Activated gamma-delta T cell treated with anti-CD3 and anti-CD28 coated beads, Interleukin-2, amount 50 U/mL, for 16 hours (primary cell): Measurements from ENCODE around the gene ST3GAL5.
"Not testable (repeated sequence)": the region's sequence is repeated elsewhere in the genome, so short reads cannot be mapped to it uniquely, and the experiment has no call there.

ENCODE experiments used
- DNase-seq: peaks from one replicate; pipeline ENCODE4 v3.0.0-alpha.2; 2020; ENCODE audit warnings: low read depth

The ST3GAL5 gene

DNA sequence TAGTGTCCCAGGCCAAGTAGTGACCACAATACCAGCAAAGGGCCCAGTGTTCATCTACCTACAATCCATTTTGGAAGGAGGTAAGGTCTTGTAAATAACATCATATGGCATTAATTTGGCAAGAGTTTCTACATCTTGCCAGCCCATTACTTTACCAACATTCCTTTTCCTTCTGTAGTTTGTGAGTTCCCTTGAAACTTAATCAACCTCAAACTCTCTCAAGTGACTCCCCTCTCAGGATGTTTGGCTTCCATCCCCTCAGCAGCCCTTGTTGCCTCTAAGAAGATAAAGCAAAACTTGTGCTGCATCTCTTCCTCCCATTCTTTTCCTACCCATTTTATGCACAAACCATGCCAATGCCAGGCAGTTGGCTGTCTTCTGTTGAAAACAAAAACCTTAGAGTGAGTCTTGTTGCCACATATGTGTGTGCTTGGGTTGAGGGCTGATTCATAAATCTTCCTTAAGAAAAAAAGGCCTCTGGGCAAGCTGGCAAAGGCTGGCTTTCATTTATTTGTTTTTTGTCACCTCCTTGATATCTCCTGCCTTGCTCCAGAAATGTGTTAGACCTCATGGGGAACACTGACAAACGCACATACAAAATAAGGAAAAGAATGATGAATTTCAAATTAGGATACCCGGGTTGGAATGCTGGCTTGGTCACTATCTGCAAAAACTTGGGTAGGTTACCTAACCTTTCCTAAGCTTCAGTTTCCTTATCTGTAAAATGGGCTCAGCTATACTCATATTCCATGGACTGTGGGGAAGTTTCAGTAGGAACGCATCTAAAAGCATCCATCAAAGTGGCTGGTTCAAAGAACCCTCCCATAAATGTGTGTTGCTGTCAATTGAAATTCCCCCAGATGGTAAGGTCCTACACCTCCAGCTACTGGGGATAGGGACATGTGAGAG is 29.4 kb upstream of the ST3GAL5 start:
- DNase-seq, result no peak

DNA sequence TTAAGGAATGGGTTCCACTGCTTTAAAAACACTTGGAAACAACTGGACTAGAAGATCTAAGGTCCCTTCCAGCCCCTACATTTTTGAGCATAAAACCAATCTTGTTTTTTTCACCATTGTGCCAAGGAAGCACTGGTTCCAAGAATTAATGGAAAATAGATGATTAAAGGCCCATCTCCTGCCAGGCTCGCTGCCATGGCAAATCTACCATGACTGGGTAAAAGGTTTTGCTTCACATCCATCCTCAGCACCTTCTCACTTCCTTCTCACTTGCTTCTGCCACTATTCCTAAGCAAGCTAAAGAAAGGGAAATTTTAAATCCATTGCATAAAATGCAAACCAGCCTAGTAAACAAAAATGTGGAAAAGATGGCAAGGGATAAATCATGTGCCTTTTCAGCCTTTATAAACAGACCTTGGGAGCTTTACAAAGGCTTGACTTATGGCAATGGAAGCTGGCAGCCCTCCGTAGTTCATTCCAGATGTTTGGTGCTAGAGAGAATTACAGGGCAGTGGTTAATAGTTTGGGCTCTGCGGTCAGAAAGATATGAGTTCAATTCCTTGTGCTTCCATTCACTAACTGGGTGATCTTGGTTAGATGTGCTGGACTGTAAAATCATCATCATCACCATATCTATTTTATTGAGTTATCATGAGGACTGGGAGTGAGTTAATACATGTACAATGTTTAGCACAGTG is 27.0 kb upstream of the ST3GAL5 start:
- DNase-seq, result no peak

DNA sequence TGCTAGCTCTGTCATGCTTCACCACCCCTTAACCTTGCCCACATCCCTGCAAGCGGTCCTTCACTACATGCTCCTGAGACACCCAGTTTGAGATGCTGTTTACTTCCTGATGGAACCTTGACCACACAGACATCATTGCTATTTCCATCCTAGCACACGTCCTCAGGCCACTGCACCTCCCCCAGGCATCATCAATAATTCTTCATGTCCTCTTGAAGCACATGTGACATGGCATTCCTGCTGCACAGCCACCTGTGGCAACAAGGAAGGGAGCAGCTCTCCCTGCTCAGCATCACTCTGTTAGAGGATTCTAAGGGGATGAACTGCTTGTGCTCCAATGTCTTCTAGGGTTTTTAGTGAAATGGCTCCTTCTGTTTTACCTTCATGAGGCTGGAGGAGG is 26.1 kb upstream of the ST3GAL5 start:
- no peak for DNase-seq

DNA sequence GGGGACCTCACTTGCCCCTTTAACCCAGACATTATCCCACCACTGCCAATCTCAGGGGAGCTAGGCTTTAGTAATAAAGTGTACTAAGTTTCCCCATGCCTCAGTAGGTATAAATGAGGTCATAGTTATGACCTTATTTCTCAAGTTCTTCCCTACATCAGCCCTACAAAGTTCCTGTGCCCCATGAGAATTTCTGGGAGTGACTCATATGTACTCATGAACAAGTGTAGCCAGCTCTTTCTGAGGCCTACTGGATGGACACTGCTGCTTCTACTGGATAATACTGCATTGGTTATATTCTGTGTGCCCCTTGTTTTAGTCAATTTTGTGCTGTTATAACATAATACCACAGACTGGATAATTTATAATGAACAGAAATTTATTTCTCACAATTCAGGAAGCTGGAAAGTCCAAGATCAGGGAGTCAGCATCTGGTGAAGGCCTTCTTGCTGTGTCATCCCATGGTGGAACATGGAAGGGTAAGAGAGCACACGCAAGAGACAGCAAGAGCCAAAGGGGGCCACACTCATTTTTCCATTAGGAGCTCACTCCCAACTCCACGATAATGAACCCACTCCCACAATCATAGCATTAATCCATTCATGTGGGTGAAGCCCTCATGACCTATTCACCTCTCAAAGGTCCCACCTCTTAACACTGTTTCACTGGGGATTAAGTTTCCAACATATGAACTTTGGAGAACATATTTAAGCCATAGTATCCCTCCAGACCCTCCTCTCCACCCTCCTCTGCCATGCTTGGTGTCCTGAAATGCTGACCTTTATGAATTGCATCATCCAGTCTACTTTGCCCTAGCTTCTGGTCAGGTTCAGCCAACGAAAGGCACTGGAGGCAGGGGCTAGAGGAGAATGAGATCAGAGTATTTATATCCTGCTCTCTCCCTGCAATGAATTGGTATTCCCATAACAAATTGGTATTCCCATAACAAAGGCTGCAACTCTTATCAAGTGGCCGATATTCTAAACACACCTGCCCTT is 25.4 kb upstream of the ST3GAL5 start:
- no peak for DNase-seq

DNA sequence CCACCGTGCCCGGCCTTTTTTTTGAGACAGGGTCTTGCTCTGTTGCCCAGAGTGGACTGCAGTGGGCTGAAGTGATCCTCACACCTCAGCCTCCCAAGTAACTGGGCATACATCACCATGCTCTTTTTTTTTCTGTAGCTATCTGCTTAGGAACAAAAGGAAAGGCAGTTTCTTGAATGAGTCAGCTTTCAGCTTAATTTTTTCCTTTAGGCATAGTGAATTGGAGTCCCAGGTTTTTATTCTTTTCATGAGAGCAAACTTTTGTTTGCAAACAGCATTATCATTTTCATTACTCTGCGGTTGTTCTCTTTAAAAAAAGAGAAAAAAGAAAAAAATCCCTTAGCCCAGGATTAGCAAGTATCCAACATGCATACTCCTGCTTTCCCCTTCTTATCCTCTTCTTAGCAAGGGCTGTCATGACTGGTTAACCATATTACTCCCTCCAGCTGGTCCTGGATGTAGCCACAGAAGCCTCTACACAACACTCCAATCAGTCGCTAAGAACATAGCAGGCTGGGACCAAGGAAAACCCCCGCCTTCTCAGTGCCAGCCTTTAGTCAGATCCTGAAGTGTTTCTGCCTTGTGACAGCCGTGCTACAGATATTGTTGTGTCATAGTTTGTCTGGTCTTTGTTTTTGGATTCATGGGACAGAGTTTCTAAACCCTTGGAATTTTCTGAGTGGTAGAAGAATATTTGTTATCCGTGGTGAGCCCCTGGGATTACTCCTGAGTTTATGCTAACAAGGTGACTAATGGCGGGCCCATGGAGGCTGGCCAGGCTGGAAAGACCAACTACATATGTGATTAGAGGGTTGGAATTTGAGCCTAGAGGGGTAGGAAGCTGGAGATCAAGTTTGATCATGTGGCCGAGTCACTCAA is 23.3 kb upstream of the ST3GAL5 start:
- DNase-seq, result no peak

DNA sequence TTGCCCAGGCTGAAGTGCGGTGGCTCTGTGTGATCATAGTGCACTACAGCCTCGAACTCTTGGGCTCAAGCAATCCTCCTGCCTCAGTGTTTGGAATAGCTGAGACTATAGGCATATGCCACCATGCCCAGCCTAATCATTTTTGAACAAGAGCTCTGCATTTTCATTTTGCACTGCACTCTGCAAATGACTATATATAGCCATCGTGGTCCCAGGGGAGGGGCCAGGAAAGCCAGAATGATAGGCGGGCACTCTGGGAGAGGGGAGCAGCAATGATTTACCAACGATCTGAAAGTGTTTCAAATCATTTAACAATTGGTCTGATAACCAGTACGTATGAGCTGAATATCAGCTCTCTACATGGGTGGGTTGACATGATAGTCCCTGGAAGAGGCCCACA is 22.3 kb upstream of the ST3GAL5 start:
- DNase-seq, result no peak

DNA sequence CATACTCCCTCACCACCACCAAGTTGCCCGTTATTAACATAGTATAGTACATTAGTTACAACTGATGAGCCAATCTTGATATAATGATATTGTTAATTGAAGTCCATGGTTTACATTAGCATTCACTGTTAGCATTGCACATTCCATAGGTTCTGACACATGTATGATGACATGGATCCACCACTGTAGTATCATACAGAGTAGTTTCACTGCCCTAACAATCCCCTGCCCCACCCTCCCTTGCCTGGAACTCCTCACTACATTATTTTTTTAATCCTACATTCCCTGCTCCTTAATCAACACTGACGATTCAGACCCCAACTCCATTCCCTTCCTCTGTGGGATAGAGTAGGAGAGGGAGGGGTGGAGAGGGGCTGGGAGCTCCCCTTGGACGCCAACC is 20.2 kb upstream of the ST3GAL5 start:
- no peak for DNase-seq

DNA sequence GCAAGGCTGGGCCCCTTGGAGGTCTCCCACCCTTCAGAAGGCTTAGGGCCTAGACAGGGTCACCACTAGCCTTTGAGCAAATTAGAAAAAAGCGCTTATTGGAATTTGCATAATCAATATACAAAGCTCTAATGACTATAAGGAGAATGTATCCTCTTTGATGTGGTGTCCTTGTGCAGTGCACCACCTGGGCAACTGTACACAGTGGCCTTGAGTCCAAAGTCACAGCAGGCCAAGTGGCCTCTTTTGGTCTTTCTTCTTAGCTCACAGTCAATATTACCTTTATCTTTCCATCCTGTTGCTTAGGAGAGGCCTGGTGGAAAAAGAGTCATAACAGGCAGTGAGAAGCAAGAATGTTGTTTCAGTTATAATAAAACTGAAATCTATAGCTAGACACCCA is 19.7 kb upstream of the ST3GAL5 start:
- no peak for DNase-seq

DNA sequence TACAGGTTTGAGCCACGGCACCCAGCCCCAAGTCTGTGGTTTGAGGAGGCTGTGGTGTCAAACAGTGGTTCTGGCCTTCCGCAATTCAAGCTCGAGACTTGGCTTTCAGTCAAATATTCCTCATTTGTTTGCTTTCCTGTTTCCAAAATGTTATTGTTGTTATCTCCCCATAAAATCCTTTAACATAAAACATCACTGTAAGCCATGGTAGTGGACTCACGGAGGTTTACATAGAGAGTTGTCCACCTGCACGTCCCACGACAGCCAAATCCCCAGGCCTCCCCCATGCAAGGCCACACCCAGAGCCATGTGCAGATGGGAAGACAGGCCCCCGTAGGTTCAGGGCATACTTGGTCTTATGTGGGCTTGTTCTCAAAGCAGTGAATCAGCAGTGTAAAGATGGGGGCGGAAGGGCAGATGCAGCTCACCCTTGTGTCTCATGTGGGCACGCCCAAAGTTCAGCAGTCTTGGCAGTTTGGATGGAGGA is 18.9 kb upstream of the ST3GAL5 start:
- DNase-seq, result no peak

DNA sequence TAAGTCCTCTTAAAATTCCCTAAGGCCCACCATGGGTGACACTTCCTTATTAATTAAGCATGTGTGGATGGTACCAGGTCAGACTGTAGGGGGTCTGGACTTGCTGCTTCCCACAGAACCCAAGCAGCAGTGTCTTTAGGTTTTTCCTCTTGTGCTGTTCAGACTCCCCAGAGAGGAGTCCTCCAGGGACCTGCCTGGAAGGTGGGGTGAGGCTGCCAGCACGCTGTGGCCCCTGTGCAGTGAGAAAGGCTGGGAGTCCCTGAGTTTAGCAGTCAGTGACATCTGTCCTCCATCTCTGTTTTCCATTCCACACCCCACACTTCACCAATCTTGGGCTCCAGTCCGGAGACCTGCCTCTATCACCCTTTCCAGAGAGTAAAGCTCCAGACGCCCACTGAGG is 18.0 kb upstream of the ST3GAL5 start:
- DNase-seq, result no peak

DNA sequence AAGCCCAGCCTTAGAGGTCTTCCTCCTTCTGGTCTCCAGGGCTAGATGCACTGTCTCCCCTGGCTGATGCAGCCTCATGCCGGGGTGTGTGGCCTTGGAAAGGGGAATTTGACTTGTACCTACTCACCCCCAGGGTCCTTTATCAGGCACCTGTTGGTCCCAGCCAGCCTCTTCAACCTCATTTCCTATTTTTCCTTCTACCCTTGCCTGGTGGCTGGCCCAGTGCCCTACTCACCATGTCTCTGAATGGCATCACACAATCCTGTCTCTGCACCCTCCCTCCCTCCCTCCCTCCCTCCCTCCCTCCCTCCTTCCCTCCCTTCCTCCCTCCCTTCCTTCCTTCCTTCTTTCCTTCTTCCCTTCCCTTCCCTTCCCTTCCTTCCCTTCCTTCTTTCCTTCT is 17.1 kb upstream of the ST3GAL5 start:
- DNase-seq, result no peak

DNA sequence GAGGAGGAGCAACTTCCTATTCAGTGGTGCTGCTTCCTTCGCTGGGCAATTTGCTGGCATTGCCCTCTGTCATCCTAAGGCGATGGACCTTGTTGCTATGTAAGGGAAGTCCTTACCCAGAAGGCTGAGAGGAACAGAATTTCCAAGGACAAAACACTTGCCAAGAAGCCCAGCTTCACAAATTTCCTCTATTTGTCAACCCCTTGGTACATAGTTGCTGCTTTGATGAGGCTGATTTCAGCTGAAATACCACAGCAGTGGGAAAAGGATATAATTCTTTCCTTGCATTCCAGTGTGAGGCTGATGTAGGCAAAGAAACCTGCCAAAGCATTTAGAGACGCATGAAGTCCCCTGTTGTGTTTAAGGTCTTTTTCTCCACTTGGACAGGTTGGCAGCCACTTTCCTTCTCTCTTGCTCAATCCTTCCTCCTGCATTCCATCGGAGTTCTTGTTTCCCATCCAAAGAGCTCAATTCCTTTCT is 16.4 kb upstream of the ST3GAL5 start:
- DNase-seq, result no peak

DNA sequence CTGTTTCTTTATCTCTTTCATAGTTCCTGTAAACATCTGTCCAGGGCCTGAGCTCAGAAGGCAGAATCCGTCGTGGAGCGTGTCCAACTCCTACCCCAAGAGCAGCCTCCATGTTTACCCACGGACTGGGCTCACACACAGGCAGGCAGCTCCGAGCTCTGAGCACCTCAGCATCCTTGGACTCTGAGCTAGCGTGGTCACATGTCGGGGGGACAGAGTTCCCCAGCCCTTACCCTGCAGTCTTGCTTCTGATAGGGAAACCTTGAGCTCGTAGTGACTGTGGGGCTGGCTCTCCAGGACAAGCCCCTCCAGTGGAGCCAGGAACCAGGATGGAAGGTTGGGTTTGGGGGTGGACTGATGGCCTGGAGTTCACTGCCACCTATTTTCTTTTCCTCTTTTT is 15.1 kb upstream of the ST3GAL5 start:
- DNase-seq, result no peak

DNA sequence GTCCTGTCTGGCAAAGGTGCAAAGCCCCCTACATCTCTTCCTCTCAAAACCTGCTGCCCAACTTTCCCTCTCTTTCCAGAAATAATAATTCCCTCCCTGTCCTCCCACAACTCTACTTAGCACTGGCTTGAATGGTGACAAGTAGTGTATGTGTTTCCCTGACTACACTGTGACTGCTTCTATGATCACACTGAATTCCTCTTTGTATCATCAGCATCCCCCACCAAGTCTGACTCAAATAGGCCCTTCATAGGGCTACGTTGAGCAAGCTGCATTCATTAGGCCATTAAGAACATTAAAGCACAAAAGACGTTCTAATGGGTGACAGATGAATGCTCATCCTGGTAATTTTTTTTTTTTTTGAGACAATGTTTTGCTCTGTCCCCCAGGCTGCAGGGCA is 13.7 kb upstream of the ST3GAL5 start:
- no peak for DNase-seq

DNA sequence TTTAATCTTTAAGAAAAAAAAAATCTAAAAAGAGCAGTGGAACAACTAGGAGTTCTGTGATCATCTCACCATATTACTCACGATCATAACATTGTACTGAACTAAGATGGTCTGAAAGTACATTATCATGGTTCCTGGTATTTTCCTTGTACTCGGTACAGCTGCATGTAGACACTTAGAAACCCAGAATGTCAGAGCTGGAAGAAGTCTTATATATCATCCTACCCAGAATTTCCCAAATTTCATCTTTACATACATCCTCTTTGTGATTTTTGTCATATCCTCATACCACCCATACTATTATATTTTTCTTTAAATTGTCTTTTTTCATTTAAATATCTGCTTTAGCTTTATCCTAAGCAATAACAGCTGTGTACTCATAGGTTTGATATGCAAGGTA is 12.4 kb upstream of the ST3GAL5 start:
- DNase-seq, result no peak

DNA sequence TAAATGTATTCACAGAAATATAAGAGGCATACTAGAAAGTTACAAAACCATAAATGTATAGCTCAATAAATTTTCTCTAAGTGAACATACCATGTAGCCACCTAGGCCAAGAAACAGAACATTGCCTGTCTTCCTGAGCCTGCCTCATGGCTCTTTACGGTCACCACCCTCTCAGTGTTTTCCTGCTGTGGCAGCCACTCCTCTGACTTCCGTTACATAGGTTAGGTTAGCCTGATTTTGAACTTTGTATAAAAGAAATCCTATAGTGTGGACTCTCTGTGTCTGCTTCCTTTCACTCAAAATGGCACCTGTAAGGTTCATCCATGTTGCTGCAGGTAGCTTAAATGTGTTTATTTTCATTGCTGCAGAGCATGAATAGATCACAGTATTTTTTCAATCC is 11.6 kb upstream of the ST3GAL5 start:
- no peak for DNase-seq

DNA sequence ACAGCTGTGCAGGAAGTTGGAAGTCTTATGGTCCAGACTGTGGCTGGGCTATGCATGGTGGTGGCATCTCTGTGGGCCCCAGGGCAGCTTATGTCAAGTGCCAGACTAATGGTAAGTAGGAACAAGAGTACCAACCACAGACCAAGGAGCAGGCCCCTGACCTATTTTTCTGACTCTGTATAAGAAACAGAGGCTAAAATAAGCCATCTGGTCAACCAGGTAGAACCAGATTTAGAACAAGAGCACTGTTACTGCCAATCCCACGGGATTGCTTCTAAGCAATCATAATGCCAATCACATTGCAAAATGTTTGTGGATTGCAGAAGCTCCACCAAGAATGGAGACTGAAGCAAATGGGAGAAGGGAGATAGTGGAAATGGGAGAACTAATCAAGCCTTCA is 11.1 kb upstream of the ST3GAL5 start:
- no peak for DNase-seq

DNA sequence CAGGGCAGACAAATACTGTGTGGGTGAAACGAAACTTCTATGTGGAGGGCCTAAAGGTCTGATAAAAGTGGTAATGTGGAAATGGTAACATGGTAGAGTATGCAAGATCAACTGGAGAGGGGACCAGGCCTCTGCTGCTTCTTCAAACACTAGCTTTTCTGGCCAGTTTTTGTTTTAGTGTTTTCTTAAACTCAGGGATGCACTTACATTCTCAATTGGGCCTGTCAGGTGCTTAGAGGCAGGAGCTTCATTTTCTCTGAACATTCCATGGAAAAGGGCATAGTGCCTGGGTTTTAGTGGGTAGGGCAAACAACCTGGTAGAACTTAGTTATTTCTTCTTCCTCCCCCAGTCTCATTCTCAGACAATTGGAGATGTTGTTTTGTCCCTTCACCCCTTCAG is 10.5 kb upstream of the ST3GAL5 start:
- DNase-seq, result no peak

DNA sequence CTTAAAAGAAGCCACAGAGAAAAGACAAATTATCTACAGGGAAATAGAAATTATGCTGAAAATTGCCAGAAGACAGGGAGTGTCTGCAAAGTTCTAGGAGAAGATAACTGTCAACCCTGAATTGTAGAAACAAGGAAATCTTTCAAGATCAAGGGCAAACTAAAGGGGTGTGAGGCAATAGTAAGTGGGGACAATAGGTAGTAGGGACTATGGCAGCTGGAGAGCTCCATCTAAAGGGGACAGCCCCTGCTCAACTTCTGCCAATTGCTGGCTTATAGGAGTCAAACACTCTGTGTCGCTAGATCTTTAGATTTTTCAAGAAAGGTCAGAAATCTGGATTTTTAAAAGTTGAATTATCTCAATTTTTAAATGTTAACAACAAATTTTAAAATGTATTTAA is 10.1 kb upstream of the ST3GAL5 start:
- DNase-seq, result no peak

DNA sequence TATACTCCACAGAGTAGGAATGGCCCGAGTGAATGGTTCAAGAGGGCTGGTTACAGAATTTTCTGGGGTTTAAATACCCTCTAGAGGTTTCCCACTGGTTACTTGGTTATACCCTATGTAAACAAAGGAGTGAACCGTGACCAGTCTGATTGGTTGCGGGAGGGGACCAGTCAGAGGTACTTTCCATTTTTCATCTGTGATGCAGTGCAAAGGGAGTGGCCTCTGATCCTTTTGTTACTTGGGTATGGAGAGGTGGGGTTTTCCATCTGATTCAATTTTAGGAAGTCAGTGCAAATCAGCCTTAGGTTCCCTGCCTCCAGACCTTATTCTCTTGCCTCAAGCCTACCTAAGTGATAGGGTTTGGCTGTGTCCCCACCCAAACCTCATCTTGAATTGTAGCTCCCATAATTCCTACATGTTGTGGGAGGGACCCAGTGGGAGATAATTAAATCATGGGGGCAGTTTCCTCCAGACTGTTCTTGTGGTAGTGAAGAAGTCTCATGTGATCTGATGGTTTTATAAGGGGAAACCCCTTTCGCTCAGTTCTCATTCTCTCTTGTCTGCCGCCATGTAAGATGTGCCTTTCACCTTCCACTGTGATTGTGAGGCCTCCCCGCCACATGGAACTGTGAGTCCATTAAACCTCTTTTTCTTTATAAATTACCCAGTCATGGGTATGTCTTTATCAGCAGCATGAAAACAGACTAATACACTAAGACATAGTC is 5.9 kb upstream of the ST3GAL5 start:
- DNase-seq, result not testable (repeated sequence)
